C4-2B (cell line): Measurements from ENCODE around the gene ANXA2.
"Not testable (repeated sequence)": the region's sequence is repeated elsewhere in the genome, so short reads cannot be mapped to it uniquely, and the experiment has no call there.

Experiments used
- H3K27ac ChIP-seq: fragments of 450-650 bp; 2 replicates; pipeline ENCODE4 v1.5.1; 2017
- CTCF ChIP-seq: fragments of 450-650 bp; conservative IDR thresholded peaks from 2 replicates; pipeline ENCODE4 v1.5.1; 2017; ENCODE audit warnings: mild to moderate bottlenecking
- ZFX ChIP-seq: fragments of 450-650 bp; IDR thresholded peaks from 2 replicates; pipeline ENCODE4 v1.6.1; 2017

The ANXA2 gene

GRCh38 chr15:60408463-60408981, 10.7 kb upstream of the ANXA2 start:
- no peak overlapping the region for H3K27ac ChIP-seq
- TF ChIP-seq ZFX (no peak), CTCF (no peak)

GRCh38 chr15:60407415-60407805, 9.6 kb upstream of the ANXA2 start:
- no peak for TF ChIP-seq CTCF
- TF ChIP-seq ZFX, result no peak
- no peak overlapping the region for H3K27ac ChIP-seq

GRCh38 chr15:60406513-60407414, 9.0 kb upstream of the ANXA2 start:
- no peak for TF ChIP-seq CTCF
- TF ChIP-seq ZFX, result no peak
- no peak overlapping the region for H3K27ac ChIP-seq

- no peak overlapping the region for H3K27ac ChIP-seq
- TF ChIP-seq ZFX, result no peak
- TF ChIP-seq CTCF, result no peak
These were observed 7.6 kb upstream of the ANXA2 start for GRCh38 chr15:60405399-60405798.

GRCh38 chr15:60404351-60404750, 6.6 kb upstream of the ANXA2 start:
- not testable (repeated sequence) for H3K27ac ChIP-seq

GRCh38 chr15:60400944-60401343, 3.2 kb upstream of the ANXA2 start:
- TF ChIP-seq CTCF (no peak), ZFX (no peak)
- no peak overlapping the region for H3K27ac ChIP-seq

- TF ChIP-seq ZFX (no peak), CTCF (no peak)
- no peak overlapping the region for H3K27ac ChIP-seq
These were observed 2.1 kb upstream of the ANXA2 start for GRCh38 chr15:60399931-60400330.
